ENCODE results near the gene SNAP29. TPM values are rescaled to one million over a fixed set of nuclear protein-coding genes. Genes with fewer than 3 reads are reported as not detected.
"Not testable (repeated sequence)": the region's sequence is repeated elsewhere in the genome, so short reads cannot be mapped to it uniquely, and the experiment has no call there.

The SNAP29 gene
- total RNA-seq, 1 donor from 2014 or later: 20.2 TPM

DNA sequence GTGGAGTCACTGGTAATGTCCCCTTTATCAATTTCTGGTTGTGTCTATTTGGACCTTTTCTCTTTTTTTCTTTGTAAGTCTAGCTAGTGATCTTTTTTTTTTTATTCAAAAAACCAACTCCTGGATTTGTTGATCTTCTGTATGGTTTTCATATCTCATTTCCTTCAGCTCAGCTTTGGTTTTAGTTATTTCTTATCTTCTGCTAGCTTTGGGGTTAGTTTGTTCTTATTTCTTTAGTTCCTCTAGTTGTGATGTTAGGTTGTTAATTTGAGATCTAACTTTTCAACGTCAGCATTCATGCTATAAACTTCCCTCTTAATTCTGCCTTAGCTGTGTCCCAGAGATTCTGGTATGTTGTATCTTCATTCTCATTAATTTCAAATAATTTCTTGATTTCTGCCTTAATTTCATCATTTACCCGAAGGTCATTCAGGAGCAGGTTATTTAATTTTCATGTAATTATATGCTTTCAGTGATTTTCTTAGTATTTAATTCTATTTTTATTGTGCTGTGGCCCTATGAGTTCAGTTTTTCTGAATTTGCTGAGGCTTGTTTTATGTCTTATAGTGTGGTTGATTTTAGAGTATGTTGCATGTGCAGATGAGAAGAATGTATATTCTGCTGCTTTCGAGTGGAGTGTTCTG is 29.2 kb upstream of the SNAP29 start:
- TF ChIP-seq, protein P1, sequence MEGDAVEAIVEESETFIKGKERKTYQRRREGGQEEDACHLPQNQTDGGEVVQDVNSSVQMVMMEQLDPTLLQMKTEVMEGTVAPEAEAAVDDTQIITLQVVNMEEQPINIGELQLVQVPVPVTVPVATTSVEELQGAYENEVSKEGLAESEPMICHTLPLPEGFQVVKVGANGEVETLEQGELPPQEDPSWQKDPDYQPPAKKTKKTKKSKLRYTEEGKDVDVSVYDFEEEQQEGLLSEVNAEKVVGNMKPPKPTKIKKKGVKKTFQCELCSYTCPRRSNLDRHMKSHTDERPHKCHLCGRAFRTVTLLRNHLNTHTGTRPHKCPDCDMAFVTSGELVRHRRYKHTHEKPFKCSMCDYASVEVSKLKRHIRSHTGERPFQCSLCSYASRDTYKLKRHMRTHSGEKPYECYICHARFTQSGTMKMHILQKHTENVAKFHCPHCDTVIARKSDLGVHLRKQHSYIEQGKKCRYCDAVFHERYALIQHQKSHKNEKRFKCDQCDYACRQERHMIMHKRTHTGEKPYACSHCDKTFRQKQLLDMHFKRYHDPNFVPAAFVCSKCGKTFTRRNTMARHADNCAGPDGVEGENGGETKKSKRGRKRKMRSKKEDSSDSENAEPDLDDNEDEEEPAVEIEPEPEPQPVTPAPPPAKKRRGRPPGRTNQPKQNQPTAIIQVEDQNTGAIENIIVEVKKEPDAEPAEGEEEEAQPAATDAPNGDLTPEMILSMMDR (conservative IDR thresholded peaks at IDR 0.05): no peak
- no peak for DNase-seq (ENCODE audit: low read depth, low spot score)
- H3K27ac Mint-ChIP-seq (ENCODE audit: unreplicated experiment): no peak overlapping the region
- H3K4me3 Mint-ChIP-seq: no peak overlapping the region
- H3K9me3 Mint-ChIP-seq: no peaks in the 10 kb centered on the region
- H3K4me1 Mint-ChIP-seq: no peaks in the 10 kb centered on the region
- peaks cover 29% of the 10 kb centered on the region for H3K36me3 Mint-ChIP-seq (ENCODE audit: low read depth)
- H3K27me3 Mint-ChIP-seq (ENCODE audit: low read depth): no peaks in the 10 kb centered on the region

DNA sequence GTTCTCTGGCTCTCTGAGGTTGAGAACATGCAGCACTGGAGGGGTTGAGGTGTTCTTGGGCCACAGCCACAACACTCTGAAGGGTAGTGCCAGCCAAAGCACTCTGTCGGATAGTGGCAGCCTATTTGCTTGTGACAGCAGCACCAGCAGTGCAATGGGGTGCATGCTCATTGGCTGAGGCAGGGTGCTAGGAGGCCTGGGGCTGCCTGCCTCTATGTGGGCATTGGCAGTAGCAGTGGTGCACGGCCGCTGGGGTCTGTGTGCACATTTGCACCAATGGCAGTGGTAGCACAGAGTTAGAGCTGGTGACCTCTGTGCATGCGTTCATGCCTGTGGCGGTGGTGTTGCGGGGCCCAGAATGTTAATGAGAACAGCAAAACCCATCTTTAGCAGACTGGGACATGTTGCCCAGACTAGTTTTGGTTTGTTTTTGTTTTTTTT is 25.6 kb upstream of the SNAP29 start:
- Mint-ChIP-seq H3K27me3 (ENCODE audit: low read depth) (no peaks in the 10 kb centered on the region), H3K4me3 (no peak overlapping the region), H3K36me3 (ENCODE audit: low read depth) (peaks cover 25% of the 10 kb centered on the region), H3K9me3 (no peaks in the 10 kb centered on the region), H3K4me1 (no peaks in the 10 kb centered on the region), H3K27ac (ENCODE audit: unreplicated experiment) (no peak overlapping the region)
- TF ChIP-seq, protein P1 (conservative IDR thresholded peaks at IDR 0.05): no peak
- no peak for DNase-seq (ENCODE audit: low read depth, low spot score)

DNA sequence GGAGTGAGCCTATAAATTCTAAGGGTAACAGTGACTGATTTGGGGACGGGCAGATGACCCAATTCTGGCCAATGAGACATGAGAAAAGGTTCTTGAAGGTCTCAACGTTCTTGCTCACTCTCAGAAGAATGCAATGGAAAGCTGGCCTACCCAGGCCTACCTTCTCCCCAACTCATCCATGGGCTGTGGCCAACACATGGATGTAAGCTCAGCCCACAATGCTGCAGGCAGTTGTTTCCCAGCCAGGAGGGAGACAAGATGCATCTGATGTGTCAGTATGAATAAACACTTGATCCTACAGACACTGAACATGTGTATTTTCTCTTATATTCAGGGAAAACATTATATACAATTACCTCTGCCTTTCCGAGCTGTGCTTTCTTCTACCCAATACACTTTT is 24.6 kb upstream of the SNAP29 start:
- Mint-ChIP-seq H3K36me3 (ENCODE audit: low read depth) (peaks cover 21% of the 10 kb centered on the region), H3K27ac (ENCODE audit: unreplicated experiment) (no peak overlapping the region), H3K27me3 (ENCODE audit: low read depth) (no peaks in the 10 kb centered on the region), H3K4me3 (no peak overlapping the region), H3K4me1 (no peaks in the 10 kb centered on the region), H3K9me3 (no peaks in the 10 kb centered on the region)
- TF ChIP-seq, protein P1 (conservative IDR thresholded peaks at IDR 0.05): no peak
- DNase-seq (ENCODE audit: low read depth, low spot score): no peak

DNA sequence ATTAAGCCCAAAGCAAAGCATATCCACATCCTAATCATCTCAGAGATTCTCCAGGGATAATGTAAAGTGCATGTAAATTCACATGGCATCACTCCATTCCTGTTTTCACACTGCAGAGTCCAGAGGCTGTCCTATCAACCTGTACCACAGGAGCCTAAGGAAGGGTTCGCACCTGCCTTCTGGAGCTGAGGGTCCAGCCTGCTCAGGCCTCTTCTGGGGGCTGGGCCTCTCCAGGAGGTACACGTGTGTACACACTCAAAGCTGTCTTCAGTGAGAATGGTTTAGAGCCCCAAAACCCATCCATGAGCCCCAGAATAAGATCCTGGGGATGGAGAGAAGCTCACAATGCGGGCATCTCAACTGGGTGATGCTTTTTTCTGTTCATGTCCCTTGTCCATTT is 24.1 kb upstream of the SNAP29 start:
- Mint-ChIP-seq H3K4me1 (no peaks in the 10 kb centered on the region), H3K27me3 (ENCODE audit: low read depth) (no peaks in the 10 kb centered on the region), H3K4me3 (no peak overlapping the region), H3K27ac (ENCODE audit: unreplicated experiment) (no peak overlapping the region), H3K36me3 (ENCODE audit: low read depth) (peaks cover 17% of the 10 kb centered on the region), H3K9me3 (no peaks in the 10 kb centered on the region)
- TF ChIP-seq, protein P1 (conservative IDR thresholded peaks at IDR 0.05): no peak
- DNase-seq (ENCODE audit: low read depth, low spot score): no peak

DNA sequence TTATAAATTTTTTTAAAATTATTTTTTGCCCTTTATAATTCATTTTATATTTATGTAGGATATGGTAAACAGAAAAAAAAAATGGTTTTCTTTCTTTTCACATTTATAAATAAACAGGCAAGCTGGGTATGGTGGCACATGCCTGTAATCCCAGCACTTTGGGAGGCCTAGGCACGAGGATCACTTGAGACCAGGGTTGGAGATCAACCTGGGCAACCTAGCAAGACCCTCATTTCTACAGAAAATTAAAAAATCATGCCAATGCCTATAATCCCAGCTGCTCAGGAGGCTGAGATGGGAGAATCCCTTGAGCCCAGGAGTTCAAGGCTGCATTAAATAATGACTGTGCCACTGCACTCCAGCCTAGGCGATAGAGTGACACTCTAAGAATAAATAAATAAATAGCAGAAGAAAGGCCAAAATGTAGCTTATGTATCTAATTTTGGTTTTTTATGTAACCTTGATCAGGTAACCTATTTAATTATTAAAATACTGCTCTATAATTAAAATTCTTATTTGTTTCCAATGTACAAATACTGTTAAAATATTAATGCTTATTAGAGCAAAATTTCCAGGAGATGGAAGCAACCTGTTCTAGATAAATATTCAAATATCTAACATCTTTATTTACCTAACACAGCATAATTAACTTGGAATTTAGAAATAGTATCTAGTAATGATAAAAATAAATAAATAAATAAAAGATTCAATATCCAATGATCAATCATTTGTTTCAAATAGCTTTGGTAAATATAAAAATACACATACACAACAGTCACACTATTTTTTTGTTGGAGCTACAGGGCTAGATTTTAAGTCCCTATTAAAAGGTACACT is 21.6 kb upstream of the SNAP29 start:
- TF ChIP-seq, protein P1 (conservative IDR thresholded peaks at IDR 0.05): no peak
- no peak for DNase-seq (ENCODE audit: low read depth, low spot score)
- Mint-ChIP-seq H3K9me3 (no peaks in the 10 kb centered on the region), H3K4me1 (peaks cover 11% of the 10 kb centered on the region), H3K4me3 (no peak overlapping the region), H3K27me3 (ENCODE audit: low read depth) (no peaks in the 10 kb centered on the region), H3K36me3 (ENCODE audit: low read depth) (peaks cover 5% of the 10 kb centered on the region), H3K27ac (ENCODE audit: unreplicated experiment) (no peak overlapping the region)

DNA sequence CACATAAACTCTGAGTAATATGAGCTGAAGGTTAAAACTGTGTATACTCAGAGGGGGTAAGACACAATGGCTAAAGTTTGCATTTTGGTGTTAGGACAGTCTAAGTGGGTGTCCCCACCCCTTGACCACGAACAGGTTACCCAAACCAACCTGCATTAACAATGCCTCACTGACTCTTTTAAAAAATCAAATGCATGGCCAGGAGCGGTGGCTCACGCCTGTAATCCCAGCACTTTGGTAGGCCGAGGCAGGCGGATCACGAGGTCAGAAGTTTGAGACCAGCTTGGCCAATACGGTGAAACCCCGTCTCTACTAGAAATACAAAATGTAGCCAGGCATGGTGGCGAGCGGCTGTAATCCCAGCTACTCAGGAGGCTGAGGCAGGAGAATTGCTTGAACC is 19.5 kb upstream of the SNAP29 start:
- H3K27me3 Mint-ChIP-seq (ENCODE audit: low read depth); H3K9me3 Mint-ChIP-seq; DNase-seq (ENCODE audit: low read depth, low spot score); H3K4me3 Mint-ChIP-seq; H3K27ac Mint-ChIP-seq (ENCODE audit: unreplicated experiment); H3K36me3 Mint-ChIP-seq (ENCODE audit: low read depth): not testable (repeated sequence)
- H3K4me1 Mint-ChIP-seq: peaks cover 11% of the 10 kb centered on the region
